H9 (cell line): ENCODE measurements around the gene DDO. TPM values are rescaled to one million over a fixed set of nuclear protein-coding genes. Genes with fewer than 3 reads are reported as not detected.
A peak's percentile ranks its signal among the peaks of the same experiment; 100 is the strongest.

Source experiments
- DNase-seq: peaks from one replicate; pipeline ENCODE4 v3.0.0-alpha.2; 2017
- H2AFZ ChIP-seq: one replicate; pipeline ENCODE4 v1.6.1; 2013; ENCODE audit warnings: mild to moderate bottlenecking, low read length, control low read depth, moderate library complexity
- H2AK5ac ChIP-seq: 2 replicates; pipeline ENCODE4 v1.6.1; 2013; ENCODE audit warnings: low read length, control low read depth, mixed read lengths; ENCODE audit not compliant: insufficient read length
- H2BK120ac ChIP-seq: one replicate; pipeline ENCODE4 v1.6.1; 2013; ENCODE audit warnings: low read depth, mild to moderate bottlenecking, low read length, control low read depth, inconsistent platforms; ENCODE audit not compliant: poor library complexity, severe bottlenecking
- H2BK12ac ChIP-seq: 2 replicates; pipeline ENCODE4 v1.6.1; 2013; ENCODE audit warnings: low read length, control low read depth, mixed read lengths, low read depth; ENCODE audit not compliant: insufficient read length
- H2BK15ac ChIP-seq: 2 replicates; pipeline ENCODE4 v1.6.1; 2013; ENCODE audit warnings: low read depth, low read length, control low read depth
- H2BK20ac ChIP-seq: one replicate; pipeline ENCODE4 v1.6.1; 2013; ENCODE audit warnings: low read depth, mild to moderate bottlenecking, low read length, control low read depth, inconsistent platforms; ENCODE audit not compliant: poor library complexity, severe bottlenecking
- H2BK5ac ChIP-seq: 2 replicates; pipeline ENCODE4 v1.6.1; 2013; ENCODE audit warnings: low read length, control low read depth, mixed read lengths; ENCODE audit not compliant: insufficient read length
- H3K14ac ChIP-seq: 2 replicates; pipeline ENCODE4 v1.6.1; 2013; ENCODE audit warnings: low read length, control low read depth; ENCODE audit not compliant: insufficient read depth
- H3K18ac ChIP-seq: 2 replicates; pipeline ENCODE4 v1.6.1; 2013; ENCODE audit warnings: low read depth, mild to moderate bottlenecking, mixed read lengths, low read length, control low read depth; ENCODE audit not compliant: insufficient read length
- H3K23ac ChIP-seq: 2 replicates; pipeline ENCODE4 v1.6.1; 2013; ENCODE audit warnings: low read length, control low read depth, mixed read lengths, low read depth; ENCODE audit not compliant: insufficient read length
- H3K23me2 ChIP-seq: 2 replicates; pipeline ENCODE4 v1.6.1; 2013; ENCODE audit warnings: low read depth, mild to moderate bottlenecking, mixed read lengths, low read length, control low read depth; ENCODE audit not compliant: insufficient read length, poor library complexity, severe bottlenecking
- H3K27ac ChIP-seq: 2 replicates; pipeline ENCODE4 v1.5.1; 2013; ENCODE audit warnings: low read length, control low read depth, mixed read lengths, low read depth; ENCODE audit not compliant: insufficient read length
- H3K27me3 ChIP-seq: 2 replicates; pipeline ENCODE4 v1.6.1; 2013; ENCODE audit warnings: low read length, control low read depth, inconsistent platforms; ENCODE audit not compliant: insufficient read depth
- H3K4ac ChIP-seq: 2 replicates; pipeline ENCODE4 v1.6.1; 2013; ENCODE audit warnings: low read depth, mild to moderate bottlenecking, control low read depth, inconsistent platforms, low read length, moderate library complexity
- H3K4me1 ChIP-seq: 2 replicates; pipeline ENCODE4 v1.6.1; 2013; ENCODE audit warnings: low read length, control low read depth, inconsistent platforms; ENCODE audit not compliant: insufficient read depth
- H3K4me2 ChIP-seq: 2 replicates; pipeline ENCODE4 v1.6.1; 2013; ENCODE audit warnings: low read length, control low read depth, mixed read lengths; ENCODE audit not compliant: insufficient read length, insufficient read depth
- H3K56ac ChIP-seq: 2 replicates; pipeline ENCODE4 v1.6.1; 2013; ENCODE audit warnings: low read depth, mild to moderate bottlenecking, mixed read lengths, low read length, control low read depth; ENCODE audit not compliant: insufficient read length
- H3K79me1 ChIP-seq: 2 replicates; pipeline ENCODE4 v1.6.1; 2013; ENCODE audit warnings: low read depth, mild to moderate bottlenecking, moderate library complexity, low read length, control low read depth, inconsistent platforms; ENCODE audit not compliant: insufficient read depth, poor library complexity, severe bottlenecking
- H3K79me2 ChIP-seq: 2 replicates; pipeline ENCODE4 v1.6.1; 2013; ENCODE audit warnings: low read length, control low read depth, inconsistent platforms; ENCODE audit not compliant: insufficient read depth
- H3K9ac ChIP-seq: 2 replicates; pipeline ENCODE4 v1.6.1; 2013; ENCODE audit warnings: low read length, control low read depth, mixed read lengths; ENCODE audit not compliant: insufficient read length; ENCODE audit errors: extremely low read depth
- H3K9me3 ChIP-seq: one replicate; pipeline ENCODE4 v1.6.1; 2013; ENCODE audit warnings: low read depth, low read length, inconsistent platforms; ENCODE audit not compliant: control insufficient read depth
- H3T11ph ChIP-seq: one replicate; pipeline ENCODE4 v1.6.1; 2013; ENCODE audit warnings: mild to moderate bottlenecking, low read length, control low read depth, inconsistent platforms
- H4K20me1 ChIP-seq: one replicate; pipeline ENCODE4 v1.6.1; 2013; ENCODE audit not compliant: control insufficient read depth, insufficient read length, insufficient read depth
- H4K5ac ChIP-seq: 2 replicates; pipeline ENCODE4 v1.6.1; 2013; ENCODE audit warnings: low read depth, mild to moderate bottlenecking, mixed read lengths, low read length, control low read depth; ENCODE audit not compliant: insufficient read length
- H4K8ac ChIP-seq: replicated peaks from 2 replicates; pipeline ENCODE4 v1.6.1; 2013; ENCODE audit warnings: low read length, control low read depth, mixed read lengths, low read depth; ENCODE audit not compliant: insufficient read length
- H4K91ac ChIP-seq: 2 replicates; pipeline ENCODE4 v1.6.1; 2013; ENCODE audit warnings: low read depth, mild to moderate bottlenecking, moderate library complexity, mixed read lengths, low read length, control low read depth; ENCODE audit not compliant: insufficient read length
- H3K27ac Mint-ChIP-seq, 3 experiments: 2 replicates in 2 of 3; 3 replicates in 1 of 3; pipeline ENCODE4 v1.8.0; 2020 to 2021; ENCODE audit warnings: mixed read lengths in 3 of 3, mild to moderate bottlenecking in 1 of 3, moderate library complexity in 1 of 3
- H3K27me3 Mint-ChIP-seq: 2 replicates; pipeline ENCODE4 v1.8.0; 2021; ENCODE audit warnings: low read depth, mild to moderate bottlenecking, moderate library complexity, mixed read lengths
- H3K36me3 Mint-ChIP-seq, 3 experiments: 2 replicates in 2 of 3; 3 replicates in 1 of 3; pipeline ENCODE4 v1.8.0; 2020 to 2021; ENCODE audit warnings: low read depth in 3 of 3, mixed read lengths in 3 of 3; ENCODE audit not compliant: insufficient read depth in 1 of 3
- H3K4me1 Mint-ChIP-seq, 2 experiments: 2 replicates each; pipeline ENCODE4 v1.8.0; 2020; ENCODE audit warnings: mixed read lengths in 2 of 2
- H3K4me3 Mint-ChIP-seq, 2 experiments: 2 replicates in 1 of 2; 3 replicates in 1 of 2; pipeline ENCODE4 v1.8.0; 2020 to 2021; ENCODE audit warnings: mild to moderate bottlenecking in 2 of 2, mixed read lengths in 2 of 2, moderate library complexity in 1 of 2
- H3K9me3 Mint-ChIP-seq, 2 experiments: 2 replicates in 1 of 2; 3 replicates in 1 of 2; pipeline ENCODE4 v1.8.0; 2020; ENCODE audit warnings: mild to moderate bottlenecking in 2 of 2, mixed read lengths in 2 of 2, moderate library complexity in 1 of 2
- CTCF ChIP-seq: fragments of 200-600 bp; sonication (generic); conservative IDR thresholded peaks from 3 replicates; pipeline ENCODE4 v1.8.0; 2021; ENCODE audit warnings: antibody characterized with exemption, mild to moderate bottlenecking
- WGBS: extraction: QIAGEN DNeasy Blood & Tissue Kit; methylation state at CpG from one replicate; pipeline ENCODE4 v1.1.7; 2013; ENCODE audit warnings: missing lambda C conversion rate, low lambda C conversion rate, mixed read lengths; ENCODE audit not compliant: insufficient read length; ENCODE audit errors: extremely low coverage; 5-methylcytosine and 5-hydroxymethylcytosine counted together
- total RNA-seq: library from RNA; stranded (reverse); gene quantifications from 2 replicates; pipeline ENCODE4 v1.2.1, GENCODE V29; 2021

DDO gene
- total RNA-seq, 1 experiment from 2014 or later: not detected

GRCh38 chr6:110430236-110430635 lies 14.9 kb upstream of the DDO start:
- Histone ChIP-seq H3K14ac (no peak overlapping the region), H3K18ac (no peak overlapping the region), H3T11ph (no peak overlapping the region), H3K23ac (no peak overlapping the region), H3K4me2 (no peak overlapping the region), H3K4me1 (no peaks in the 10 kb centered on the region; the same call in 1 of the 2 replicates), H3K23me2 (no peaks in the 10 kb centered on the region), H4K5ac (no peak overlapping the region), H2BK20ac (no peak overlapping the region), H3K27ac (no peak overlapping the region), H2AK5ac (no peak overlapping the region), H4K20me1 (no peaks in the 10 kb centered on the region), H2BK120ac (no peak overlapping the region), H4K8ac (no peak overlapping the region), H3K79me1 (no peaks in the 10 kb centered on the region), H3K56ac (no peak overlapping the region), H3K9ac (no peak overlapping the region), H3K79me2 (no peaks in the 10 kb centered on the region), H2BK12ac (no peak overlapping the region), H2BK15ac (no peak overlapping the region), H2BK5ac (no peak overlapping the region), H2AFZ (no peak overlapping the region), H3K4ac (no peak overlapping the region), H4K91ac (no peak overlapping the region), H3K27me3 (no peaks in the 10 kb centered on the region), H3K9me3 (no peaks in the 10 kb centered on the region)
- H3K4me3 Mint-ChIP-seq: no peak overlapping the region
- WGBS: no CpG with 5 or more reads among the region's 5 CpGs
- peak; percentile 65 for DNase-seq
- peaks cover 5% of the 10 kb centered on the region for H3K27me3 Mint-ChIP-seq
- H3K36me3 Mint-ChIP-seq: no peaks in the 10 kb centered on the region
- H3K4me1 Mint-ChIP-seq: peaks cover 12 to 17% of the 10 kb centered on the region in 2 experiments
- H3K27ac Mint-ChIP-seq: peak overlapping the region in 1 of 3 experiments; percentile 79; a peak in 1 of 7 replicates
- TF ChIP-seq CTCF: no peak
- peaks cover 0 to 4% of the 10 kb centered on the region in 2 experiments; a peak in 3 of 5 replicates for H3K9me3 Mint-ChIP-seq
